PFSK-1 (cell line): Measurements from ENCODE around the gene QPCT.

Experiments
- POLR2AphosphoS5 ChIP-seq: IDR thresholded peaks from 2 replicates; pipeline ENCODE4 v1.6.1; 2012; ENCODE audit warnings: low read depth, mild to moderate bottlenecking, control low read depth, low read length, moderate library complexity
- REST ChIP-seq, 2 experiments: IDR thresholded peaks; 2 replicates each; pipeline versions ENCODE4 v1.6.1 to v1.8.0; 2011 to 2012; ENCODE audit warnings: low read depth in 2 of 2, low read length in 2 of 2, control low read depth in 1 of 2, inconsistent platforms in 1 of 2, mild to moderate bottlenecking in 1 of 2, moderate library complexity in 1 of 2; ENCODE audit not compliant: insufficient read depth in 1 of 2
- SIN3A ChIP-seq: IDR thresholded peaks from 2 replicates; pipeline ENCODE4 v1.6.1; 2012; ENCODE audit warnings: mild to moderate bottlenecking, low read length, moderate library complexity, borderline replicate concordance; ENCODE audit not compliant: insufficient read depth

GRCh38 chr2:37398990-37399389, 54.6 kb downstream of the QPCT start:
- TF ChIP-seq POLR2AphosphoS5 (no peak), SIN3A (no peak), REST (IDR thresholded peaks at IDR 0.05; ENCODE audit: insufficient read depth in 1 of 2, low read depth in 2 of 2, low read length in 2 of 2) (no peak)
